Fibroblast of mammary gland (primary cell): ENCODE data around the gene KNOP1.
"Not testable (repeated sequence)": the region's sequence is repeated elsewhere in the genome, so short reads cannot be mapped to it uniquely, and the experiment has no call there.

Experiments used
- DNase-seq: peaks from one replicate; pipeline ENCODE4 v3.0.0-alpha.2; 2010; ENCODE audit warnings: low read depth
- H3K4me3 ChIP-seq: 2 replicates; pipeline ENCODE4 v1.5.1; 2011; ENCODE audit warnings: low read depth, mild to moderate bottlenecking, low read length, moderate library complexity; ENCODE audit not compliant: control insufficient read depth
- TF ChIP-seq, protein P1 (sequence below): conservative IDR thresholded peaks from 2 replicates; pipeline ENCODE4 v1.5.1; 2011; ENCODE audit warnings: low read depth, low read length, inconsistent platforms; ENCODE audit not compliant: control insufficient read depth, insufficient read depth

The KNOP1 gene

DNA sequence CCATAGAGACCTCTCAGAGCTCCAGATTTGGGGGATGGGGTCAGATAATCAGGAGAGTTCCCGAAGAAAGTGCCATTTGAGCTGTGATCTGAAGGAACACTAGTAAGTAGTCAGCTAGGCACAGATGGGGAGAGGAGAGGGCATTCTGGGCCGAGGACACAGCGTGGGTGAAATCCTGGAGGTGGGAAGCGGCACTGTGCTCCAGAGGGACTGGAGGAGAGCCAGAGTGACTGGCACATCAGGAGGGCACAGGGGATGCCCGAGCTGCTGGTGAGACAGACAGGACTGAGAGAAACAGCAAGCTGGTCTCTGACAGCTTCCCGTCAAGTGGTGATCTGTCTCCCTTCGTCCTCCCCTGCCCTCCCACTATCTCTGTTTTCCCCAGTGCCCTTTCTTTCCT is 40.6 kb downstream of the KNOP1 start:
- no peak for DNase-seq
- TF ChIP-seq, protein P1, sequence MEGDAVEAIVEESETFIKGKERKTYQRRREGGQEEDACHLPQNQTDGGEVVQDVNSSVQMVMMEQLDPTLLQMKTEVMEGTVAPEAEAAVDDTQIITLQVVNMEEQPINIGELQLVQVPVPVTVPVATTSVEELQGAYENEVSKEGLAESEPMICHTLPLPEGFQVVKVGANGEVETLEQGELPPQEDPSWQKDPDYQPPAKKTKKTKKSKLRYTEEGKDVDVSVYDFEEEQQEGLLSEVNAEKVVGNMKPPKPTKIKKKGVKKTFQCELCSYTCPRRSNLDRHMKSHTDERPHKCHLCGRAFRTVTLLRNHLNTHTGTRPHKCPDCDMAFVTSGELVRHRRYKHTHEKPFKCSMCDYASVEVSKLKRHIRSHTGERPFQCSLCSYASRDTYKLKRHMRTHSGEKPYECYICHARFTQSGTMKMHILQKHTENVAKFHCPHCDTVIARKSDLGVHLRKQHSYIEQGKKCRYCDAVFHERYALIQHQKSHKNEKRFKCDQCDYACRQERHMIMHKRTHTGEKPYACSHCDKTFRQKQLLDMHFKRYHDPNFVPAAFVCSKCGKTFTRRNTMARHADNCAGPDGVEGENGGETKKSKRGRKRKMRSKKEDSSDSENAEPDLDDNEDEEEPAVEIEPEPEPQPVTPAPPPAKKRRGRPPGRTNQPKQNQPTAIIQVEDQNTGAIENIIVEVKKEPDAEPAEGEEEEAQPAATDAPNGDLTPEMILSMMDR = no peak
- H3K4me3 ChIP-seq = no peak overlapping the region

DNA sequence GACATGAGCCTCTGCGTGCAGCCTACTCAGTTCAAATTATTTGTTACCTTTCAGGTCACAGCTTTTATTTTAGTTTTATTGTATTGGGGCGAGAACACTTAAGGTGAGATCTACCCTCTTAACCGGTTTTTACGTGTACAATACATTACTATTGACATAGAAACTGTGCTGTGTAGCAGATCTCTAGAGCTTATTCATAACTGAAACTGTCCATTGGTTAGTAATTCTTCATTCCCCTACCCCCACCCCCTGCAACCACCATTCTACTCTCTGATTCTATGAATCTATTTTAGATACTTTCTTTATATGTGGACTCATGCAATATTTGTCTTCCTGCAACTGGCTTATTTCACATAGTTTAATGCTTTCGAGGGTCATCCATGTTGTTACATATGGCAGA is 43.5 kb downstream of the KNOP1 start:
- H3K4me3 ChIP-seq = no peak overlapping the region
- DNase-seq = no peak
- TF ChIP-seq, protein P1 = no peak

DNA sequence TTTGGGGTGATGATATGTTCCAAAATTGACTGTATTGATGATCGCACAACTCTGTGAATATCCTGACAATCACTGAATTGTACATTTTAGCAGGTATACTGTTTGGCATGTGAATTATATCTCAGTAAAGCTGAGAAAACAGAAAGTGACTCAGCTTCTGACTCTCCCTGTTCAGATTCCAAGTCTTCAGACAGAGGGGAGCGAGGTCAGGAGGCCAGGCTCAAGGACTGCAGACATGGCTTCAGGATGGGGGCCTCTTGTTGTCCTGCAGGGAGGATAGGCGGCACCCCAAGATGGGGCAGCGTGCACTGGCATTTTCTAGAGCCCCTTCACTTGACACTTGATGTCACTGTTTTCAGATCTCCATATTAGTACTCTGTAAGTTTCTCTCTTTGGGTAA is 45.6 kb downstream of the KNOP1 start:
- peak; percentile 10 for DNase-seq
- no peak overlapping the region for H3K4me3 ChIP-seq
- TF ChIP-seq, protein P1 = no peak

DNA sequence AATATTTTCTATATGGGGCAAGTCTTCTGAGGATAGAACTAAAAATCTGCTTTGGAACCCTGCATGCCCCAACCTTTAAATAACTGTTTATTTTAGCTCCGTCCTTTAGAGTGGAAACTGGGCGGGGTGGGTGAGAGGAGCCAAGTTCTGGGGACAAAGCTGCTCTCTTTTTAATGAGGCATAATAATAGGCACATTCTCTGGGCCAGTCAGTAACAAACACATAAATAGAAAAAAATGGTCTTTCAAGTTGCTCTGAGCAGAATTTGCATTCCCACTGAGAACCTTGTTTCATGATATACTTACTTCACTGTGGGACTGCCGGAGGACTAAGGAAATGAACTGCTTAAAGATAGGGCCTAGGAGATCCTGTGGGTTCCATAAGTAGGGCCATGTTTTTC is 51.5 kb downstream of the KNOP1 start:
- H3K4me3 ChIP-seq = no peak overlapping the region
- DNase-seq = no peak
- TF ChIP-seq, protein P1 = no peak

DNA sequence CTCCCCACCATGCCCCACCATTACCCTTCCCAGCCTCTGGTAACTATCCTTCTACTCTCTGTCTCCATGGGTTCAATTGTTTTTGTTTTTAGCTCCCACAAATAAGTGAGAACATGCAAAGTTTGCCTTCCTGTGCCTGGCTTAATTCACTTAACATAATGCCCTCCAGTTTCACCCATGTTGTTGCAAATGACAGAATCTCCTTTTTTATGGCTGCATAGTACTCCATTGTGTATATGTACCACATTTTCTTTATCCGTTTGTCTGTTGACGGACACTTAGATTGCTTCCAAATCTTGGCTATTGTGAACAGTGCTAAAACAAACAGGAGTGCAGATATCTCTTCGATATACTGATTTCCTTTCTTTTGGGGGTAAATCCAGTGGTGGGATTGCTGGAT is 52.7 kb downstream of the KNOP1 start:
- H3K4me3 ChIP-seq = not testable (repeated sequence)

DNA sequence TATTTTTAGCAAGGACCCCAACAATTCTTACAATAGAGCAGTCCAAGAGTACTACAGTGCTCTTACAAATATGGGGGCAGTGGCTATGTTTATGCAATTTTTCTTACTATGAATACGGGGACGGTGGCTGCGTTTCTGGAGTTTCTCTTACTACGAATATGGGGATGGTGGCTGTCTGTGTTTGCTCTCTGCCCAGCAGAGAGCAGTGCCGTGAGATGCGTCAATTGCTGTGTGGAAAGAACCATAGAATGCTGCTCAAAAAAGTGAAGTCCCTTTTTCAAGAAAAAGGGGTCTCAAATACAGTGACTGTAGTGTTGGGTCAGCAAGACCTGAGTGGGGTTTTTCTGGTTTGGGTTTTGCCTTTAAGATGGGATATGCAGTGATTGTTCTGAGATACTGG is 53.9 kb downstream of the KNOP1 start:
- H3K4me3 ChIP-seq = no peak overlapping the region
- no peak for DNase-seq
- TF ChIP-seq, protein P1 = no peak

More for the DNA sequence above, 52.7 kb downstream of the KNOP1 start:
- DNase-seq = not testable (repeated sequence)

DNA sequence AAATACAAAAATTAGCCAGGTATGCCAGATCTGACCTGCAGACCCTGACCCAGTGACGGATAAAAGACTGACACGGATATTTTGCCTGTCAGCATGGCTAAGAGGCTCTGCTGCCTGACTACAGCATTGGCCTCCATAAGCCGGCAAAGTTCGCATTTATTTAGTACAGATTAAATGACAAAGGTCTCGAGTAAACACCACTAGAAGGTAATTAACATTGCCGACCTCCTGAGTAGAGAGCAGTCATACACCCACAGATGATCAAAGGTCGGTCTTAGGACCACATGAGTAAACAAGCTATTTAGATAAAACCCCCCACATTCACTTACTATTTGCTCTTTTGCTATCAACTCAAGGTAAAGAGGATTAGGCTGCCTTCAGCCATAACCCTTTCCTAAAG is 55.7 kb downstream of the KNOP1 start:
- DNase-seq = no peak
- H3K4me3 ChIP-seq = no peak overlapping the region
- TF ChIP-seq, protein P1 = no peak
